Cardiac septum (tissue), 1 donor: ENCODE measurements around the gene RAPGEF6. TPM values are rescaled to one million over a fixed set of nuclear protein-coding genes. Genes with fewer than 3 reads are reported as not detected.
"Not testable (repeated sequence)": the region's sequence is repeated elsewhere in the genome, so short reads cannot be mapped to it uniquely, and the experiment has no call there.

Experiments used
- DNase-seq: peaks from one replicate; pipeline ENCODE4 v3.0.0-alpha.2; 2020; ENCODE audit warnings: low spot score
- intact Hi-C: fragments of 100-400 bp; cut with DNase I; formaldehyde crosslinking; loops from one replicate; pipeline ENCODE4 v1.14.0; 2022
- total RNA-seq: library from RNA; stranded (reverse); fragmentation: NEBNext Ultra II Directional; extraction: Animal tissue kit (Norgen Biotek cat#: 25700); gene quantifications from one replicate; pipeline ENCODE4 v1.2.1, GENCODE V29; 2021
- donor health status: DM: no; HTN: no; CAD: no.

Gene RAPGEF6
- total RNA-seq, 1 donor from 2014 or later, result 15.6 TPM

- intact Hi-C loops, result no loop called here
- DNase-seq, result no peak
Measured at GRCh38 chr5:131644370-131644769, 9.3 kb upstream of the RAPGEF6 start.

- no peak for DNase-seq
- intact Hi-C loops, result no loop called here
Measured at GRCh38 chr5:131641494-131641893, 6.5 kb upstream of the RAPGEF6 start.

GRCh38 chr5:131640043-131640856, 5.2 kb upstream of the RAPGEF6 start:
- DNase-seq, result no peak
- intact Hi-C loops, result no loop called here

GRCh38 chr5:131639148-131639547, 4.1 kb upstream of the RAPGEF6 start:
- no peak for DNase-seq
- intact Hi-C loops, result loop anchor here (5.0 kb wide), 1 partner anchor 33 kb away; no protein-coding TSS in a partner anchor

- intact Hi-C loops, result loop anchor here (5.0 kb wide), 1 partner anchor 35 kb away; no protein-coding TSS in a partner anchor
- DNase-seq, result no peak
Measured at GRCh38 chr5:131637694-131638093, 2.7 kb upstream of the RAPGEF6 start.

GRCh38 chr5:131635684-131636572, 899 bp upstream of the RAPGEF6 start:
- intact Hi-C loops, result loop anchor here (1.0 to 5.0 kb wide), 2 partner anchors 36 to 160 kb away; no protein-coding TSS in a partner anchor
- DNase-seq, result no peak

- no peak for DNase-seq
- intact Hi-C loops, result loop anchor here (5.0 kb wide), 1 partner anchor 37 kb away; no protein-coding TSS in a partner anchor
Measured at GRCh38 chr5:131634666-131634995, 398 bp downstream of the RAPGEF6 start.

GRCh38 chr5:131634238-131634637, 791 bp downstream of the RAPGEF6 start:
- intact Hi-C loops, result loop anchor here (5.0 kb wide), 1 partner anchor 37 kb away; no protein-coding TSS in a partner anchor
- no peak for DNase-seq

GRCh38 chr5:131633830-131634229, 1.2 kb downstream of the RAPGEF6 start:
- intact Hi-C loops, result loop anchor here (5.0 kb wide), 1 partner anchor 37 kb away; no protein-coding TSS in a partner anchor
- DNase-seq, result no peak

- intact Hi-C loops, result loop anchor here (5.0 kb wide), 1 partner anchor 34 kb away; no protein-coding TSS in a partner anchor
- no peak for DNase-seq
Measured at GRCh38 chr5:131630963-131631350, 4.1 kb downstream of the RAPGEF6 start.

- no peak for DNase-seq
- intact Hi-C loops, result loop anchor here (5.0 kb wide), 1 partner anchor 33 kb away; no protein-coding TSS in a partner anchor
Measured at GRCh38 chr5:131630208-131630962, 4.6 kb downstream of the RAPGEF6 start.

- DNase-seq, result no peak
- intact Hi-C loops, result no loop called here
Measured at GRCh38 chr5:131628990-131629389, 6.0 kb downstream of the RAPGEF6 start.

- intact Hi-C loops, result no loop called here
- no peak for DNase-seq
Measured at GRCh38 chr5:131627207-131627865, 7.7 kb downstream of the RAPGEF6 start.

- no peak for DNase-seq
- intact Hi-C loops, result no loop called here
Measured at GRCh38 chr5:131622633-131623032, 12.4 kb downstream of the RAPGEF6 start.

GRCh38 chr5:131621164-131621563, 13.9 kb downstream of the RAPGEF6 start:
- DNase-seq, intact Hi-C loops: not testable (repeated sequence)

- DNase-seq, result no peak
- intact Hi-C loops, result no loop called here
Measured at GRCh38 chr5:131619102-131619501, 15.9 kb downstream of the RAPGEF6 start.

GRCh38 chr5:131617140-131617822, 17.7 kb downstream of the RAPGEF6 start:
- intact Hi-C loops, result no loop called here
- no peak for DNase-seq

- intact Hi-C loops, result no loop called here
- DNase-seq, result no peak
Measured at GRCh38 chr5:131615957-131616356, 19.1 kb downstream of the RAPGEF6 start.
